Kidney (tissue), 14 donors: Measurements from ENCODE around the gene PFKP. TPM values are rescaled to one million over a fixed set of nuclear protein-coding genes. Genes with fewer than 3 reads are reported as not detected.

Experiments
- DNase-seq, 5 donors: peaks; one replicate each; pipeline ENCODE4 v3.0.0-alpha.2; 2013 to 2020
- FAIRE-seq: peaks from 2 replicates; lab custom pipeline; 2012; peaks lifted over from hg19 to GRCh38; lab: Jason Lieb, UNC
- H3K27ac ChIP-seq, 2 donors: one replicate each; pipeline ENCODE4 v1.7.0; 2013; ENCODE audit warnings: low read depth in 2 of 2, low read length in 2 of 2, inconsistent platforms in 1 of 2
- H3K27me3 ChIP-seq: one replicate; pipeline ENCODE4 v1.7.1; 2013; ENCODE audit warnings: low read length, inconsistent platforms; ENCODE audit not compliant: control insufficient read depth, insufficient read depth
- H3K36me3 ChIP-seq, 3 donors: one replicate each; pipeline versions ENCODE4 v1.7.0 to v1.7.1; 2013; ENCODE audit warnings: low read length in 3 of 3, control low read depth in 1 of 3, inconsistent platforms in 1 of 3; ENCODE audit not compliant: insufficient read depth in 3 of 3, control insufficient read depth in 2 of 3
- H3K4me1 ChIP-seq, 3 donors: one replicate each; pipeline versions ENCODE4 v1.7.0 to v1.7.1; 2013; ENCODE audit warnings: low read length in 3 of 3, inconsistent platforms in 1 of 3, low read depth in 1 of 3; ENCODE audit not compliant: control insufficient read depth in 2 of 3, insufficient read depth in 2 of 3
- H3K4me3 ChIP-seq, 3 donors: one replicate each; pipeline versions ENCODE4 v1.7.0 to v1.8.1; 2013; ENCODE audit warnings: low read length in 3 of 3, control low read depth in 1 of 3, inconsistent platforms in 1 of 3
- H3K9ac ChIP-seq, 3 donors: one replicate each; pipeline versions ENCODE4 v1.7.0 to v1.7.1; 2013; ENCODE audit warnings: low read length in 3 of 3, control low read depth in 1 of 3, inconsistent platforms in 1 of 3
- H3K9me3 ChIP-seq, 3 donors: one replicate each; pipeline versions ENCODE4 v1.7.0 to v1.7.1; 2013; ENCODE audit warnings: low read length in 3 of 3, control low read depth in 1 of 3, inconsistent platforms in 1 of 3; ENCODE audit not compliant: control insufficient read depth in 2 of 3, insufficient read depth in 1 of 3
- intact Hi-C: fragments of 100-400 bp; cut with DNase I; formaldehyde crosslinking; loops from one replicate; pipeline ENCODE4 v1.11.1; 2022
- polyA plus RNA-seq: library from polyadenylated mRNA; stranded (reverse); fragments of 350-450 nt; fragmentation: Illumina TruSeq; extraction: RNeasy Lipid Tissue Mini Kit (QIAGEN cat#74804); gene quantifications from one replicate; pipeline ENCODE4 v1.2.3, GENCODE V29; 2014; ENCODE audit warnings: low read depth, low replicate concordance; ENCODE audit not compliant: insufficient read depth
- total RNA-seq: library from RNA; stranded (reverse); fragmentation: NEBNext Ultra II Directional; extraction: Animal tissue kit (Norgen Biotek cat#: 25700); gene quantifications from one replicate; pipeline ENCODE4 v1.2.1, GENCODE V29; 2021
- TF ChIP-seq, protein P1 (sequence below): IDR thresholded peaks from 3 replicates; pipeline ENCODE4 v1.5.1; 2012; ENCODE audit warnings: mild to moderate bottlenecking, moderate library complexity, borderline replicate concordance; ENCODE audit not compliant: insufficient read depth; ENCODE audit errors: extremely low read depth
- donor health status: control.
- donor health status: control.
- donor health status: control.
- donor health status: control.
- donor health status: control.
- donor health status: DM: yes; HTN: yes; CAD: no.
- donor health status: Normal renal cell carcinoma (clear cell type).

The PFKP gene
- total and polyA plus RNA-seq, 2 donors from 2014 or later, result 51.2 to 139 TPM

DNA sequence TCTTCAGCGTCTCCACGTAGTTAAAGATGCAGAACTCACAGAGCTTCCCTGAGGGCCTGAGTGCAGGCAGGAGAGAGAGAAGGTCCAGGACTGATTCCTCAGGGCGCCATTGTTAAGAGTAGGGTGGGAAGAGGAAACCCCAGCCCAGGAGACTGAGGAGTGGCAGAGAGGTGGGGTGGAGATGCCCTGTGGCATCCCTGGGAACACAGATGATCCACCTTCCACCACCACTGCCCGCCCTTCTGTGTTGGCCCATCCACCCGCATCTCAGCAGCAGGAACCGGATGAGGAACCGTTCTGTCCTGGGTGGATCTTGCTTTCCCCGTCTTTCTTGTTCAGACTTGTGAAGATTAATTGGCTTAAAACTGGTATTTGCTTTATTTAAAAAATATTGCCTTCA, 48.3 kb downstream of the PFKP start:
- Histone ChIP-seq H3K9ac (no peak overlapping the region), H3K4me1 (peaks cover 0 to 7% (median 6%) of the 10 kb centered on the region in 3 donors), H3K36me3 (peaks cover 1 to 30% (median 11%) of the 10 kb centered on the region in 3 donors), H3K27me3 (peaks cover 1% of the 10 kb centered on the region), H3K9me3 (no peaks in the 10 kb centered on the region), H3K4me3 (no peak overlapping the region), H3K27ac (no peak overlapping the region)
- TF ChIP-seq, protein P1, sequence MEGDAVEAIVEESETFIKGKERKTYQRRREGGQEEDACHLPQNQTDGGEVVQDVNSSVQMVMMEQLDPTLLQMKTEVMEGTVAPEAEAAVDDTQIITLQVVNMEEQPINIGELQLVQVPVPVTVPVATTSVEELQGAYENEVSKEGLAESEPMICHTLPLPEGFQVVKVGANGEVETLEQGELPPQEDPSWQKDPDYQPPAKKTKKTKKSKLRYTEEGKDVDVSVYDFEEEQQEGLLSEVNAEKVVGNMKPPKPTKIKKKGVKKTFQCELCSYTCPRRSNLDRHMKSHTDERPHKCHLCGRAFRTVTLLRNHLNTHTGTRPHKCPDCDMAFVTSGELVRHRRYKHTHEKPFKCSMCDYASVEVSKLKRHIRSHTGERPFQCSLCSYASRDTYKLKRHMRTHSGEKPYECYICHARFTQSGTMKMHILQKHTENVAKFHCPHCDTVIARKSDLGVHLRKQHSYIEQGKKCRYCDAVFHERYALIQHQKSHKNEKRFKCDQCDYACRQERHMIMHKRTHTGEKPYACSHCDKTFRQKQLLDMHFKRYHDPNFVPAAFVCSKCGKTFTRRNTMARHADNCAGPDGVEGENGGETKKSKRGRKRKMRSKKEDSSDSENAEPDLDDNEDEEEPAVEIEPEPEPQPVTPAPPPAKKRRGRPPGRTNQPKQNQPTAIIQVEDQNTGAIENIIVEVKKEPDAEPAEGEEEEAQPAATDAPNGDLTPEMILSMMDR, result no peak
- intact Hi-C loops, result no loop called here
- peak in 1 of 5 donors; percentile 26 for DNase-seq
- no peak for FAIRE-seq

DNA sequence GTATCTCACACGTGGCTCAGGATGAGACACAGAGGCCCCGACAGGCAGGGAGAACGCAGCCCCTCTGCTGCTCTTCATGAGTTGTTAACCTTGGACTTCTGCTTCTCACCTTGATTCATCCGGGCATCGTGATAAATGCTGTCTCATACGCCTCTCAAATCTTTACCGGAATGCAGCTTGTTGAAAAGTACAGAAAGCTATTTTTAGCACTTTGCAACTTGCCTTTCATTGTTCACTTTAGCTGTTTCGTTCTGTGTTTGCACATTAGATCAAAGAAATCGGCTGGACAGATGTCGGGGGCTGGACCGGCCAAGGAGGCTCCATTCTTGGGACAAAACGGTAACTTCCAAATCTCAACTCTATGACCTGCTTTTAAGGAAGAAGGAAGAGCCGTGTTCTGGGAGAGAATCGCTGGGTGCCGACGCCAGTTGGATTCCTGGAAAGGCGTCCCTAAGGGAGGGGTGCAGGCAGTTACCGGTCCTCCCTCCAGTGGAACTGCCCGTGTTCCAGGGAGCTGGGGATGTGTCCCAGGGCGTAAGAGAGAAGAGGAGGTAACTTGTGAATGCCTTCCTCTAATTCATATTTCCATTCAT, 49.3 kb downstream of the PFKP start:
- intact Hi-C loops, result no loop called here
- FAIRE-seq, result no peak

DNA sequence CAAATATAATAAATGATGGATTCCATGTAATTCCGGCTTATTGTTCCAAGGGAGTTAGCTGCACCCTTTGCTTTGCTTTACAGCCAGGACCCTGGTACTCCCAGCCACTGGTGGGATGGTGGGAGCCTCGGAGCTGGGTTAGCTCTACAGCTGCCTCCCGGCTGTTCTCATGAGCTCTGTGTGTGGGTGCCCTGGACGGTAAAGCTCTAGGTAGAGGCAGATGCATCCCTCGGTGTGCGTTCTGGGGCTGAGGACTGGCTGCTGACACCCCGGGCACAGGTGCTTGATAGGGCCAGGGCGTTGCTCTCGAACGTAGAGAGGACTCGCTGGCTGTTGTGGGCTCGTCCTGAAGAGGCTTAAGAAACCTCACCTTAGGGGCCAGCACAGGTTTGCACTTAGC, 50.1 kb downstream of the PFKP start:
- Histone ChIP-seq H3K4me1 (no peaks in the 10 kb centered on the region), H3K36me3 (peaks cover 0 to 28% (median 7%) of the 10 kb centered on the region in 3 donors), H3K27ac (no peak overlapping the region), H3K4me3 (no peak overlapping the region), H3K9me3 (no peaks in the 10 kb centered on the region), H3K27me3 (no peaks in the 10 kb centered on the region), H3K9ac (no peak overlapping the region)
- FAIRE-seq, result no peak
- intact Hi-C loops, result no loop called here
- TF ChIP-seq, protein P1, result no peak
- peak in 1 of 5 donors; percentile 53 for DNase-seq

More for the DNA sequence above, 49.3 kb downstream of the PFKP start:
- Histone ChIP-seq H3K9ac (no peak overlapping the region), H3K9me3 (no peaks in the 10 kb centered on the region), H3K36me3 (peaks cover 0 to 30% (median 11%) of the 10 kb centered on the region in 3 donors), H3K27ac (no peak overlapping the region), H3K4me3 (no peak overlapping the region), H3K4me1 (no peaks in the 10 kb centered on the region), H3K27me3 (no peaks in the 10 kb centered on the region)
- peak in 2 of 5 donors; percentile 16 to 28 for DNase-seq
- TF ChIP-seq, protein P1, result no peak

DNA sequence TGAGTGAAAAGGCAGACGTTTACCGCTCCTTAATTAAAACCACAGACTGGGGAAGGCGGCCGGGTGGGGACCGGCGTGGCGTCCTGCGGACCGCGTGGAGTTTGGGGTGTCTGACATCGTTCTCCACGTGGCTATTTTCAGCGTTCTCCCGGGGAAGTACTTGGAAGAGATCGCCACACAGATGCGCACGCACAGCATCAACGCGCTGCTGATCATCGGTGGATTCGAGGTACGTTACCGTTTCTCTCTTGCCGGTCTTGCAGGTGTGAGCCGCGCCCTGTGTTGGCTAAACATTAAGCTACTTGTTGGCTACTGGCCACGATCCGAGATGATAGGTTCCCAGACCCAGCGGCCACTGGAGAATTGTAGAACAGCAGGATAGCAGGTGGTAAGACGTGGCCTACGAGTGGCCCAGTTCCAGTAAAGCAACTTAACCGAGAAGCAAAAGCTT, 51.3 kb downstream of the PFKP start:
- no peak overlapping the region for H3K27ac ChIP-seq
- FAIRE-seq (no peak), DNase-seq (peak in 1 of 5 donors; percentile 43)
- H3K4me3 ChIP-seq, result no peak overlapping the region
- peaks cover 0 to 26% (median 5%) of the 10 kb centered on the region in 3 donors for H3K36me3 ChIP-seq
- TF ChIP-seq, protein P1, result no peak
- intact Hi-C loops, result no loop called here
- H3K4me1 ChIP-seq, result no peaks in the 10 kb centered on the region
- no peaks in the 10 kb centered on the region for H3K9me3 ChIP-seq
- no peaks in the 10 kb centered on the region for H3K27me3 ChIP-seq
- no peak overlapping the region for H3K9ac ChIP-seq
